Measurements from ENCODE around the gene RIN1. TPM values are rescaled to one million over a fixed set of nuclear protein-coding genes. Genes with fewer than 3 reads are reported as not detected.

The RIN1 gene
- total RNA-seq, 6 experiments from 2014 or later: 32.9 to 55.0 (median 49.8) TPM

GRCh38 chr11:66294626-66295620, 41.3 kb downstream of the RIN1 start:
- Mint-ChIP-seq H3K36me3 (ENCODE audit: low read depth) (no peaks in the 10 kb centered on the region), H3K4me3 (no peak overlapping the region), H3K27ac (no peak overlapping the region), H3K4me1 (ENCODE audit: low read depth) (peaks cover 12% of the 10 kb centered on the region), H3K9me3 (no peaks in the 10 kb centered on the region), H3K27me3 (ENCODE audit: insufficient read depth) (peaks cover 15% of the 10 kb centered on the region)
- DNase-seq: no peak
- TF ChIP-seq, protein P1, sequence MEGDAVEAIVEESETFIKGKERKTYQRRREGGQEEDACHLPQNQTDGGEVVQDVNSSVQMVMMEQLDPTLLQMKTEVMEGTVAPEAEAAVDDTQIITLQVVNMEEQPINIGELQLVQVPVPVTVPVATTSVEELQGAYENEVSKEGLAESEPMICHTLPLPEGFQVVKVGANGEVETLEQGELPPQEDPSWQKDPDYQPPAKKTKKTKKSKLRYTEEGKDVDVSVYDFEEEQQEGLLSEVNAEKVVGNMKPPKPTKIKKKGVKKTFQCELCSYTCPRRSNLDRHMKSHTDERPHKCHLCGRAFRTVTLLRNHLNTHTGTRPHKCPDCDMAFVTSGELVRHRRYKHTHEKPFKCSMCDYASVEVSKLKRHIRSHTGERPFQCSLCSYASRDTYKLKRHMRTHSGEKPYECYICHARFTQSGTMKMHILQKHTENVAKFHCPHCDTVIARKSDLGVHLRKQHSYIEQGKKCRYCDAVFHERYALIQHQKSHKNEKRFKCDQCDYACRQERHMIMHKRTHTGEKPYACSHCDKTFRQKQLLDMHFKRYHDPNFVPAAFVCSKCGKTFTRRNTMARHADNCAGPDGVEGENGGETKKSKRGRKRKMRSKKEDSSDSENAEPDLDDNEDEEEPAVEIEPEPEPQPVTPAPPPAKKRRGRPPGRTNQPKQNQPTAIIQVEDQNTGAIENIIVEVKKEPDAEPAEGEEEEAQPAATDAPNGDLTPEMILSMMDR (IDR thresholded peaks at IDR 0.05): no peak

DNA sequence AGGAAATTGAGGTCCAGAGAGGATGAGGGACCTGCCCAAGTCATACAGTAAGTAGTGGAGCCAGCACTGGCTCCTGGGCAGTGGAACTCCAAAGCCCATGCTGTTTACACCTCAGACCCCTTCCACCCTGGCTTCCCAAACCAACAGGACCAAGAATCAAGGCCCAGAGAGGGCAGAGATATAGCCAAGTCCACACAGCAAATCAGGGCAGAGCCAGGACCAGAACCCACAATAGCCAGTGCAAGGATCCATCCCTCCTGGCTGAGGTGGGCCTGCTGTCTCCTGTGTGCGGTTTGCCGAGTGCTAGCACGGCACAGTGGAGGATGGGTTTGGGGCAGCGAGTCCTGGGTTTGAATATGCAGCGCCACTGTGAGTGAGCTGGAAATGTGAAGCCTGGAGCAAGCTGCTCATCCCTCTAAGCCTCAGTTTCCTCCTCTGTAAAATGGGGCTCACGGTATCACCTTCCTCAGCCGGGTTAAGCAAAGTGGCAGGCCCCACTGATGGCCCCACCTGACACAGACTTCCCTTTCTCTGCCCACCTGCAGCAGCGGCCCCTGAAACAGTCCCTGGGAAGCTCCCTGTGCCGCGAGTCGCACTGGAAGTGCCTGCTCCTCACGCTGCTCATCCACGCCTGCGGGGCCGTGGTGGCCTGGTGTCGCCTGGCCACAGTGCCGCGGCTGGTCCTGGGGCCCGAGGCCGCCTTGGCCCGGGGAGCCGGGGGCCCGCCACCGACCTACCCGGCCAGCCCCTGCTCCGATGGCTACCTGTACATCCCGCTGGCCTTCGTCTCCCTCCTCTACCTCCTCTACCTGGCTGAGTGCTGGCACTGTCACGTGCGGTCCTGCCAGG, 42.2 kb downstream of the RIN1 start:
- DNase-seq: no peak
- no peak overlapping the region for H3K27ac Mint-ChIP-seq
- H3K36me3 Mint-ChIP-seq (ENCODE audit: low read depth): no peaks in the 10 kb centered on the region
- H3K27me3 Mint-ChIP-seq (ENCODE audit: insufficient read depth): peaks cover 18% of the 10 kb centered on the region
- TF ChIP-seq, protein P1 (IDR thresholded peaks at IDR 0.05): no peak
- no peaks in the 10 kb centered on the region for H3K9me3 Mint-ChIP-seq
- no peak overlapping the region for H3K4me3 Mint-ChIP-seq
- peaks cover 19% of the 10 kb centered on the region for H3K4me1 Mint-ChIP-seq (ENCODE audit: low read depth)

DNA sequence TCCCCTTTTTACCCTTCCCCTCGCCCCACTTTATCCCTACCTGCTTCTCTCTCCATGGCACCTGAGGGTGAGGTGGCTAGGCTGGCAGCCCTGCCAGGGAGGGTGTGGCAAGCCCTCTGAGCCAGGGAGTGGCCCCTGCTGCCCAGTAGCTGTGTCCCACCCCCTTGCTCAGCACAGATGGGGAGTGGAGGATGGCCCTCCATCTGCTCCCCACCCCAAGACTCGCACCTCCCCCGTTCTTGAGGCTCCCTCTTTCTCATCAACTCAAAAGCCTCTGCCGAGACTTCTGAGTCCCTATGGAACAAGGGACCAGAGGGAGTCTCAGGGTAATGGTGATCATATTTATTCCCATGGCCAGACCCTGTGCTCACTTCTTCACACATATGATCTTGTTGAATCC, 42.9 kb downstream of the RIN1 start:
- no peak overlapping the region for H3K4me3 Mint-ChIP-seq
- H3K9me3 Mint-ChIP-seq: no peaks in the 10 kb centered on the region
- H3K27ac Mint-ChIP-seq: no peak overlapping the region
- H3K27me3 Mint-ChIP-seq (ENCODE audit: insufficient read depth): peaks cover 20% of the 10 kb centered on the region
- no peaks in the 10 kb centered on the region for H3K36me3 Mint-ChIP-seq (ENCODE audit: low read depth)
- no peak for DNase-seq
- H3K4me1 Mint-ChIP-seq (ENCODE audit: low read depth): peaks cover 19% of the 10 kb centered on the region
- TF ChIP-seq, protein P1 (IDR thresholded peaks at IDR 0.05): no peak

DNA sequence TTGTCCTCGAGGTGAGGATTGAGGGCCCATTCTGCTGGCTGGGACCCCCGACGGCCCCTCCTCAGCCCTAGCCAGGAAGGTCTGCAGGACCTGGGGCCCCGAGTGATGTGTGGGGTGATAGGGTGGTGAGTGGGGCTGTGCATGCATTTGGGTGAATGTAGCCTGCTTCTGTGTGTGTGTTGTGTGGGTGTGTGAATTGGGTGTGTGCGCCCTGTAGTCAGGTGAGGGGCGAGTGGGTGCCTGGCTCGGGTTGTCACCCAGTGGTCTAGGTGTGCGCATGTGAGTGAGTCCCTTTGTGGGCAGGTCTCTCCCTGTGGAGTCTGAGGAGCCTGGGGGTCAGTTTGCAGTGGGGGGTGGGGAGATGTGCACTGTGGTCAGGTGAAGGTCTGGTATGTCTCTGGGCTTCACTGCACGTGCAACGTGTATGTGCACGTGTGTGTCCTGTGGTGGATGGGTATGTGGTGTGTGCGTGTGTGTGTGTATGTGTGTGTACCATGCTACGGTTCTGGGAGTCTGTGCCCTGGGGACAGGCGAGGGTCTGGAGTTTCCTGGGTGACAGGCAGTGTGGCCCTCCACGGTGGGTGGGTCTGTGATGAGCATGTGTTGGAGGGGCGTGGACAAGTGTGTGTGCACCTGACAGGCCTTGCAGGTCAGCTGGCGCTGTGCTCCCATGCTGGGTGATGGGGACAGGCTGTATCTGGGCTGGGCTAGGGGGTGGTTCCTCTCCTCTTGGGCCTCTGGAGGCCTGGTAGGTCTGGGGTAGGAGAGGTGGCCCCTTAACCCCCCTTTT, 43.5 kb downstream of the RIN1 start:
- Mint-ChIP-seq H3K36me3 (ENCODE audit: low read depth) (no peaks in the 10 kb centered on the region), H3K27ac (no peak overlapping the region), H3K9me3 (no peaks in the 10 kb centered on the region), H3K27me3 (ENCODE audit: insufficient read depth) (peaks cover 20% of the 10 kb centered on the region), H3K4me1 (ENCODE audit: low read depth) (peaks cover 20% of the 10 kb centered on the region), H3K4me3 (no peak overlapping the region)
- TF ChIP-seq, protein P1 (IDR thresholded peaks at IDR 0.05): no peak
- no peak for DNase-seq

Data from HFFc6 (cell line).